GM12801 (cell line): ENCODE results near the gene OSBPL2.

Experiments
- CTCF ChIP-seq: IDR thresholded peaks from one replicate; pipeline ENCODE4 v1.5.1; 2011; ENCODE audit warnings: control low read depth; ENCODE audit not compliant: insufficient read length; ENCODE audit errors: extremely low read depth

OSBPL2 gene

GRCh38 chr20:62237801-62238568, at the start of gene OSBPL2:
Gene OSBPL2, plus strand, starts transcription at chr20:62238521. Its CDS starts 17,664 bp downstream, at chr20:62256185.
- no peak for TF ChIP-seq CTCF

- TF ChIP-seq CTCF, result no peak
Measured at GRCh38 chr20:62190639-62191411, 47.5 kb upstream of the OSBPL2 start.

- TF ChIP-seq CTCF, result no peak
Measured at GRCh38 chr20:62191781-62192559, 46.4 kb upstream of the OSBPL2 start.

GRCh38 chr20:62192635-62193034, 45.7 kb upstream of the OSBPL2 start:
- TF ChIP-seq CTCF, result no peak

- no peak for TF ChIP-seq CTCF
Measured at GRCh38 chr20:62193079-62194025, 45.0 kb upstream of the OSBPL2 start.

GRCh38 chr20:62195075-62195405, 43.3 kb upstream of the OSBPL2 start:
- TF ChIP-seq CTCF, result no peak

GRCh38 chr20:62195736-62196135, 42.6 kb upstream of the OSBPL2 start:
- no peak for TF ChIP-seq CTCF
